HepG2 (cell line): ENCODE measurements around the gene MYORG. TPM values are rescaled to one million over a fixed set of nuclear protein-coding genes. Genes with fewer than 3 reads are reported as not detected.
A peak's percentile ranks its signal among the peaks of the same experiment; 100 is the strongest.

Experiments used
- CC2D1A ChIP-seq: sonication (generic); formaldehyde crosslinking; IDR thresholded peaks from 2 replicates; pipeline ENCODE4 v1.8.1; 2023; ENCODE audit warnings: mild to moderate bottlenecking, missing genetic modification reagents
- EEA1 ChIP-seq: sonication (generic); formaldehyde crosslinking; IDR thresholded peaks from 2 replicates; pipeline ENCODE4 v1.5.1; 2020; ENCODE audit warnings: mild to moderate bottlenecking, missing genetic modification reagents, borderline replicate concordance
- ERF ChIP-seq: IDR thresholded peaks from 2 replicates; pipeline ENCODE4 v1.6.1; 2018; ENCODE audit warnings: missing biosample characterization, missing genetic modification reagents
- KDM2A ChIP-seq: sonication (generic); formaldehyde crosslinking; IDR thresholded peaks from 2 replicates; pipeline ENCODE4 v1.4.0; 2020; ENCODE audit warnings: low read depth, missing genetic modification reagents, borderline replicate concordance
- MAFK ChIP-seq, 2 experiments: IDR thresholded peaks in 1 of 2; conservative IDR thresholded peaks in 1 of 2; 2 replicates each; pipeline ENCODE4 v1.6.1; 2011; ENCODE audit warnings: improper control_type of control experiment in 2 of 2, low read length in 2 of 2
- MEIS2 ChIP-seq: sonication (generic); formaldehyde crosslinking; IDR thresholded peaks from 2 replicates; pipeline ENCODE4 v1.9.0; 2021; ENCODE audit warnings: mild to moderate bottlenecking, missing genetic modification reagents
- MTF1 ChIP-seq: sonication (generic); formaldehyde crosslinking; IDR thresholded peaks from 2 replicates; pipeline ENCODE4 v1.5.0; 2020; ENCODE audit warnings: missing genetic modification reagents
- NFE2L1 ChIP-seq: sonication (generic); formaldehyde crosslinking; IDR thresholded peaks from 2 replicates; pipeline ENCODE4 v1.4.0; 2020; ENCODE audit warnings: missing genetic modification reagents, mild to moderate bottlenecking, borderline replicate concordance
- SIX1 ChIP-seq: sonication (generic); formaldehyde crosslinking; IDR thresholded peaks from 2 replicates; pipeline ENCODE4 v1.4.0; 2020; ENCODE audit warnings: missing genetic modification reagents, borderline replicate concordance
- SNAPC2 ChIP-seq: sonication (generic); formaldehyde crosslinking; IDR thresholded peaks from 2 replicates; pipeline ENCODE4 v1.8.1; 2022; ENCODE audit warnings: mild to moderate bottlenecking, missing genetic modification reagents
- ZFP62 ChIP-seq: sonication (generic); formaldehyde crosslinking; IDR thresholded peaks from 2 replicates; pipeline ENCODE4 v1.4.0; 2020; ENCODE audit warnings: missing genetic modification reagents
- ZNF432 ChIP-seq: sonication (generic); formaldehyde crosslinking; IDR thresholded peaks from 2 replicates; pipeline ENCODE4 v1.5.0; 2020; ENCODE audit warnings: missing genetic modification reagents, mild to moderate bottlenecking, borderline replicate concordance
- ZNF615 ChIP-seq: sonication (generic); formaldehyde crosslinking; IDR thresholded peaks from 2 replicates; pipeline ENCODE4 v1.5.0; 2020; ENCODE audit warnings: mild to moderate bottlenecking, missing genetic modification reagents, borderline replicate concordance
- ZNF652 ChIP-seq: IDR thresholded peaks from 2 replicates; pipeline ENCODE4 v1.6.1; 2016; ENCODE audit warnings: low read depth, borderline replicate concordance
- polyA plus RNA-seq, 8 experiments: library from polyadenylated mRNA; depleted of rRNA in 3 of 8; stranded (reverse) in 7 of 8; unstranded in 1 of 8; fragments of >200 nt; fragmentation: Illumina TruSeq in 4 of 8; extraction: Trizol in 4 of 8; gene quantifications; 2 replicates each; pipeline versions ENCODE4 v1.2.1 to v1.2.3, GENCODE V29; 2011 to 2016; ENCODE audit warnings: low read depth in 4 of 8, missing spikeins in 1 of 8, mixed read lengths in 1 of 8; ENCODE audit not compliant: insufficient read depth in 1 of 8
- total RNA-seq, 5 experiments: library from RNA; depleted of rRNA; stranded (reverse); fragments of >200 nt; fragmentation: Illumina TruSeq; extraction: Trizol; gene quantifications; 2 replicates each; pipeline ENCODE4 v1.2.3, GENCODE V29; 2016; ENCODE audit warnings: low read depth in 1 of 5
- TF ChIP-seq, protein P1 (sequence below): sonication (generic); formaldehyde crosslinking; IDR thresholded peaks from 2 replicates; pipeline ENCODE4 v1.8.1; 2023; ENCODE audit warnings: mild to moderate bottlenecking, missing genetic modification reagents
- TF ChIP-seq, protein P2 (sequence below): sonication (generic); formaldehyde crosslinking; IDR thresholded peaks from 2 replicates; pipeline ENCODE4 v1.4.0; 2020; ENCODE audit warnings: mild to moderate bottlenecking, missing genetic modification reagents
- TF ChIP-seq, protein P3 (sequence below): sonication (generic); formaldehyde crosslinking; IDR thresholded peaks from 2 replicates; pipeline ENCODE4 v1.4.0; 2020; ENCODE audit warnings: missing genetic modification reagents, low read depth, mild to moderate bottlenecking, borderline replicate concordance
- TF ChIP-seq, protein P4 (sequence below), 2 experiments: fragments of 450-650 bp in 1 of 2; sonication (generic) in 1 of 2; formaldehyde crosslinking; IDR thresholded peaks; 2 replicates each; pipeline versions ENCODE4 v1.5.0 to v1.8.0; 2020 to 2022; ENCODE audit warnings: mild to moderate bottlenecking in 1 of 2, missing genetic modification reagents in 1 of 2
- TF ChIP-seq, protein P5 (sequence below): sonication (generic); formaldehyde crosslinking; conservative IDR thresholded peaks from 2 replicates; pipeline ENCODE4 v1.8.1; 2023; ENCODE audit warnings: missing genetic modification reagents
- TF ChIP-seq, protein P6 (sequence below): IDR thresholded peaks from 2 replicates; pipeline ENCODE4 v1.4.0; 2020; ENCODE audit warnings: mild to moderate bottlenecking, missing genetic modification reagents

Gene MYORG
- total and polyA plus RNA-seq, 2 of the 13 experiments (the other 11 are each of a cell fraction or from before 2014, with no cell fraction given) = 11.1 to 22.4 TPM

DNA sequence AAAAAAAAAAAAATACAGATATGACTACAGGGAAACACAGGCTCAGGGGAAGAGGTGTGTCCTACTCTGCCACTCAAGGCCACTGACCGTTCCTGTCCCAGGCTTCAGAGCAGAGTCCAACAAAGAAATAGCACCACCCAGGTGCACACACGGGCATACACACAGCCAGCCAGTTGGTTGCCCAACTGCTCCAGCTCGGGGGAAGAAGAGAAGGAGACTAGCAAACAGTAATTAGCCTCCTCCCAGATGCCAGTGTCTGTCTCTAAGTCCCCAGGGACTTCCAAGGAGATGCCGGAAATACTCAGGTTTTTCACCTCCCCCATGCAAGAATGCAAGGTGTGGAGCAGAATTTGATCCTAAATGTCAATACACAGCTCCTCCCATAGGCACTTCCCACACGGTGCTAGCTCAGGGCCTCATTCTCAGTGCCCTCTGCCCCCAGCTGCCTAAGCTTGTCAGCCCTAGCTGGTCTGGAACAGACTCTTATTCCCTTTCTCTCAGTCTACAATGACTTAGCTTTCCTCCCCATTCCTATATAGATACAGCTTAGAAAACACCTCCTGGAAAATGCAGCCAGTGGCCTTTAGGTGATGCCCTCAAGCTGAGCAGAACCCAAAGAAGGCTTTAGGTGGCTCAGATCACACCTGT lies 1.7 kb downstream of the MYORG start (continued):
- TF ChIP-seq, protein P1, sequence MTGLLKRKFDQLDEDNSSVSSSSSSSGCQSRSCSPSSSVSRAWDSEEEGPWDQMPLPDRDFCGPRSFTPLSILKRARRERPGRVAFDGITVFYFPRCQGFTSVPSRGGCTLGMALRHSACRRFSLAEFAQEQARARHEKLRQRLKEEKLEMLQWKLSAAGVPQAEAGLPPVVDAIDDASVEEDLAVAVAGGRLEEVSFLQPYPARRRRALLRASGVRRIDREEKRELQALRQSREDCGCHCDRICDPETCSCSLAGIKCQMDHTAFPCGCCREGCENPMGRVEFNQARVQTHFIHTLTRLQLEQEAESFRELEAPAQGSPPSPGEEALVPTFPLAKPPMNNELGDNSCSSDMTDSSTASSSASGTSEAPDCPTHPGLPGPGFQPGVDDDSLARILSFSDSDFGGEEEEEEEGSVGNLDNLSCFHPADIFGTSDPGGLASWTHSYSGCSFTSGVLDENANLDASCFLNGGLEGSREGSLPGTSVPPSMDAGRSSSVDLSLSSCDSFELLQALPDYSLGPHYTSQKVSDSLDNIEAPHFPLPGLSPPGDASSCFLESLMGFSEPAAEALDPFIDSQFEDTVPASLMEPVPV (CRISPR knock-in tag) = no peak; the same call in 1 of the 2 replicates
- TF ChIP-seq NFE2L1 = no peak
- TF ChIP-seq, protein P2, sequence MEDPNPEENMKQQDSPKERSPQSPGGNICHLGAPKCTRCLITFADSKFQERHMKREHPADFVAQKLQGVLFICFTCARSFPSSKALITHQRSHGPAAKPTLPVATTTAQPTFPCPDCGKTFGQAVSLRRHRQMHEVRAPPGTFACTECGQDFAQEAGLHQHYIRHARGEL (CRISPR knock-in tag) = no peak
- TF ChIP-seq, protein P3, sequence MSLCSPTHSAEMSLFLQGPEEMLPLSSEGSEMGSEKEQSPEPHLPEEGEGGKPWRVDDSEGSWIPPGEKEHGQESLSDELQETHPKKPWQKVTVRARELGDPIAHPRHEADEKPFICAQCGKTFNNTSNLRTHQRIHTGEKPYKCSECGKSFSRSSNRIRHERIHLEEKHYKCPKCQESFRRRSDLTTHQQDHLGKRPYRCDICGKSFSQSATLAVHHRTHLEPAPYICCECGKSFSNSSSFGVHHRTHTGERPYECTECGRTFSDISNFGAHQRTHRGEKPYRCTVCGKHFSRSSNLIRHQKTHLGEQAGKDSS (CRISPR knock-in tag) = 0 out of 2 replicates have a peak, but pooled peaks have one; percentile 48
- TF ChIP-seq ZFP62 (CRISPR knock-in tag) = no peak
- TF ChIP-seq KDM2A (CRISPR knock-in tag) = peak; percentile 50; the same call in 1 of the 2 replicates
- TF ChIP-seq, protein P4, sequence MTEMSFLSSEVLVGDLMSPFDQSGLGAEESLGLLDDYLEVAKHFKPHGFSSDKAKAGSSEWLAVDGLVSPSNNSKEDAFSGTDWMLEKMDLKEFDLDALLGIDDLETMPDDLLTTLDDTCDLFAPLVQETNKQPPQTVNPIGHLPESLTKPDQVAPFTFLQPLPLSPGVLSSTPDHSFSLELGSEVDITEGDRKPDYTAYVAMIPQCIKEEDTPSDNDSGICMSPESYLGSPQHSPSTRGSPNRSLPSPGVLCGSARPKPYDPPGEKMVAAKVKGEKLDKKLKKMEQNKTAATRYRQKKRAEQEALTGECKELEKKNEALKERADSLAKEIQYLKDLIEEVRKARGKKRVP (CRISPR knock-in tag; IDR thresholded peaks at IDR 0.05) = no peak
- no peak for TF ChIP-seq EEA1 (CRISPR knock-in tag)
- TF ChIP-seq, protein P5, sequence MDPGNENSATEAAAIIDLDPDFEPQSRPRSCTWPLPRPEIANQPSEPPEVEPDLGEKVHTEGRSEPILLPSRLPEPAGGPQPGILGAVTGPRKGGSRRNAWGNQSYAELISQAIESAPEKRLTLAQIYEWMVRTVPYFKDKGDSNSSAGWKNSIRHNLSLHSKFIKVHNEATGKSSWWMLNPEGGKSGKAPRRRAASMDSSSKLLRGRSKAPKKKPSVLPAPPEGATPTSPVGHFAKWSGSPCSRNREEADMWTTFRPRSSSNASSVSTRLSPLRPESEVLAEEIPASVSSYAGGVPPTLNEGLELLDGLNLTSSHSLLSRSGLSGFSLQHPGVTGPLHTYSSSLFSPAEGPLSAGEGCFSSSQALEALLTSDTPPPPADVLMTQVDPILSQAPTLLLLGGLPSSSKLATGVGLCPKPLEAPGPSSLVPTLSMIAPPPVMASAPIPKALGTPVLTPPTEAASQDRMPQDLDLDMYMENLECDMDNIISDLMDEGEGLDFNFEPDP (CRISPR knock-in tag) = no peak
- TF ChIP-seq, protein P6, sequence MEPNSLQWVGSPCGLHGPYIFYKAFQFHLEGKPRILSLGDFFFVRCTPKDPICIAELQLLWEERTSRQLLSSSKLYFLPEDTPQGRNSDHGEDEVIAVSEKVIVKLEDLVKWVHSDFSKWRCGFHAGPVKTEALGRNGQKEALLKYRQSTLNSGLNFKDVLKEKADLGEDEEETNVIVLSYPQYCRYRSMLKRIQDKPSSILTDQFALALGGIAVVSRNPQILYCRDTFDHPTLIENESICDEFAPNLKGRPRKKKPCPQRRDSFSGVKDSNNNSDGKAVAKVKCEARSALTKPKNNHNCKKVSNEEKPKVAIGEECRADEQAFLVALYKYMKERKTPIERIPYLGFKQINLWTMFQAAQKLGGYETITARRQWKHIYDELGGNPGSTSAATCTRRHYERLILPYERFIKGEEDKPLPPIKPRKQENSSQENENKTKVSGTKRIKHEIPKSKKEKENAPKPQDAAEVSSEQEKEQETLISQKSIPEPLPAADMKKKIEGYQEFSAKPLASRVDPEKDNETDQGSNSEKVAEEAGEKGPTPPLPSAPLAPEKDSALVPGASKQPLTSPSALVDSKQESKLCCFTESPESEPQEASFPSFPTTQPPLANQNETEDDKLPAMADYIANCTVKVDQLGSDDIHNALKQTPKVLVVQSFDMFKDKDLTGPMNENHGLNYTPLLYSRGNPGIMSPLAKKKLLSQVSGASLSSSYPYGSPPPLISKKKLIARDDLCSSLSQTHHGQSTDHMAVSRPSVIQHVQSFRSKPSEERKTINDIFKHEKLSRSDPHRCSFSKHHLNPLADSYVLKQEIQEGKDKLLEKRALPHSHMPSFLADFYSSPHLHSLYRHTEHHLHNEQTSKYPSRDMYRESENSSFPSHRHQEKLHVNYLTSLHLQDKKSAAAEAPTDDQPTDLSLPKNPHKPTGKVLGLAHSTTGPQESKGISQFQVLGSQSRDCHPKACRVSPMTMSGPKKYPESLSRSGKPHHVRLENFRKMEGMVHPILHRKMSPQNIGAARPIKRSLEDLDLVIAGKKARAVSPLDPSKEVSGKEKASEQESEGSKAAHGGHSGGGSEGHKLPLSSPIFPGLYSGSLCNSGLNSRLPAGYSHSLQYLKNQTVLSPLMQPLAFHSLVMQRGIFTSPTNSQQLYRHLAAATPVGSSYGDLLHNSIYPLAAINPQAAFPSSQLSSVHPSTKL (CRISPR knock-in tag) = peak; percentile 74
- TF ChIP-seq ZNF615 = no peak
- no peak for TF ChIP-seq CC2D1A (CRISPR knock-in tag)
- no peak for TF ChIP-seq ZNF432 (CRISPR knock-in tag)
- no peak for TF ChIP-seq SNAPC2
- TF ChIP-seq MAFK (conservative IDR thresholded peaks at IDR 0.05 in 1 of 2, IDR thresholded peaks at IDR 0.05 in 1 of 2; ENCODE audit: low read length in 2 of 2) = no peak
- TF ChIP-seq ERF (CRISPR knock-in tag) = peak; percentile 88
- TF ChIP-seq MEIS2 (CRISPR knock-in tag) = no peak
- TF ChIP-seq MTF1 = no peak
- TF ChIP-seq SIX1 (CRISPR knock-in tag) = peak; percentile 62; the same call in 1 of the 2 replicates
- TF ChIP-seq ZNF652 = no peak; the same call in 1 of the 2 replicates
